ENCODE data around the gene BPIFA2.

- TF ChIP-seq POLR2AphosphoS5 (IDR thresholded peaks at IDR 0.05): no peak
- TF ChIP-seq POLR2A (IDR thresholded peaks at IDR 0.05): no peak
- TF ChIP-seq CTCF (IDR thresholded peaks at IDR 0.05): no peak
- no peak for TF ChIP-seq EP300 (IDR thresholded peaks at IDR 0.05; ENCODE audit: low read depth)
These were observed 9.1 kb upstream of the BPIFA2 start for GRCh38 chr20:33158637-33159385.
